Measurements from ENCODE around the gene VAMP5. TPM values are rescaled to one million over a fixed set of nuclear protein-coding genes. Genes with fewer than 3 reads are reported as not detected.
A peak's percentile ranks its signal among the peaks of the same experiment; 100 is the strongest.

Gene VAMP5
- total and polyA plus RNA-seq, 10 of the 15 experiments (the other 5 are each of a cell fraction or from before 2014, with no cell fraction given) = 3.8 to 52.7 (median 24.1) TPM

- WGBS (ENCODE audit: insufficient coverage, insufficient replicate concordance, low lambda C conversion rate, missing lambda C conversion rate) = 61% methylated on average over 9 of the region's 9 CpGs
- ATAC-seq (peak; percentile 91), DNase-seq (ENCODE audit: low read depth, low spot score) (peak; percentile 56), FAIRE-seq (peak; percentile 99)
- Histone ChIP-seq H3K4me1 (ENCODE audit: control insufficient read depth, insufficient read depth, low read length) (no peaks in the 10 kb centered on the region), H2AFZ (ENCODE audit: control insufficient read depth, low read depth, low read length) (no peak overlapping the region), H3K4me2 (ENCODE audit: control insufficient read depth, insufficient read depth) (no peak overlapping the region), H4K20me1 (ENCODE audit: control insufficient read depth, insufficient read depth) (no peaks in the 10 kb centered on the region), H3K79me2 (ENCODE audit: control insufficient read depth, insufficient read depth, low read length) (no peaks in the 10 kb centered on the region), H3K9me3 (replicated peaks; ENCODE audit: control insufficient read depth, insufficient read depth, low read length) (no peaks in the 10 kb centered on the region), H3K36me3 (ENCODE audit: control insufficient read depth in 2 of 2, insufficient read depth in 2 of 2, low read length in 1 of 2) (peaks cover 8 to 20% of the 10 kb centered on the region in 2 experiments), H3K27ac (ENCODE audit: control insufficient read depth, insufficient read depth) (no peak overlapping the region), H3K27me3 (replicated peaks in 1 of 2; ENCODE audit: control insufficient read depth in 2 of 2, insufficient read depth in 2 of 2, low read length in 1 of 2) (no peaks in the 10 kb centered on the region), H3K4me3 (no peak overlapping the region), H3K9ac (ENCODE audit: control insufficient read depth, insufficient read depth, low read length) (no peak overlapping the region)
- ChIA-PET POLR2A (interaction anchor here (0.9 to 2.6 kb wide), 6 partner anchors 10 to 162 kb away, joined by 3 to 17 read pairs (median 5); no protein-coding TSS in a partner anchor), RAD21 (ENCODE audit: unreplicated experiment) (interaction anchor here (0.5 to 7.7 kb wide), 25 partner anchors 9 to 286 kb away, joined by 3 to 179 read pairs (median 3); partner anchors contain the start of genes ELMOD3, GGCX, MAT2A and RETSAT), CTCF (interaction anchor here (0.7 to 10.4 kb wide), 32 partner anchors 9 to 261 kb away, joined by 3 to 336 read pairs (median 5); partner anchors contain the start of genes GGCX, MAT2A, RNF181 and SH2D6), SMC1A (ENCODE audit: uncharacterized antibody, unreplicated experiment) (interaction anchor here (0.6 to 6.3 kb wide), 21 partner anchors 8 to 283 kb away, joined by 3 to 201 read pairs (median 4); partner anchors contain the start of genes GGCX, MAT2A, RETSAT and RNF181)
- intact Hi-C loops (cut with micrococcal nuclease; ENCODE audit: unreplicated experiment) (loop anchor here (1.0 to 5.0 kb wide), 4 partner anchors 132 to 250 kb away; partner anchors contain the start of gene TGOLN2), in situ Hi-C loops (cut with MboI) (no loop called here)
- no TSS peak for BruUV-seq (replicated peaks)
- TF ChIP-seq POU2F2 (IDR thresholded peaks at IDR 0.05; ENCODE audit: borderline replicate concordance, low read depth, low read length) = 0 out of 3 replicates have a peak, but pooled peaks have one; percentile 40
- TF ChIP-seq IRF3 (IDR thresholded peaks at IDR 0.05) = no peak
- 0 out of 2 replicates have a peak, but pooled peaks have one; percentile 56 for TF ChIP-seq FOXM1 (IDR thresholded peaks at IDR 0.05; ENCODE audit: low read depth, low read length)
- TF ChIP-seq RAD21 (IDR thresholded peaks at IDR 0.05; ENCODE audit: insufficient read depth, low read depth, low read length) = peak; percentile 95
- TF ChIP-seq HDGF (IDR thresholded peaks at IDR 0.05) = peak; percentile 40; the same call in 1 of the 2 replicates
- TF ChIP-seq STAT3 (IDR thresholded peaks at IDR 0.05; ENCODE audit: low read depth, low read length) = no peak
- no peak for TF ChIP-seq NFXL1 (IDR thresholded peaks at IDR 0.05; ENCODE audit: borderline replicate concordance)
- TF ChIP-seq RUNX3 (IDR thresholded peaks at IDR 0.05; ENCODE audit: low read length) = peak; percentile 38; the same call in 1 of the 2 replicates
- TF ChIP-seq YY1 (IDR thresholded peaks at IDR 0.05; ENCODE audit: low read depth, low read length) = peak; percentile 69
- TF ChIP-seq SMC3 (IDR thresholded peaks at IDR 0.05; ENCODE audit: borderline replicate concordance, low read length) = peak; percentile 96
- TF ChIP-seq, protein P1, sequence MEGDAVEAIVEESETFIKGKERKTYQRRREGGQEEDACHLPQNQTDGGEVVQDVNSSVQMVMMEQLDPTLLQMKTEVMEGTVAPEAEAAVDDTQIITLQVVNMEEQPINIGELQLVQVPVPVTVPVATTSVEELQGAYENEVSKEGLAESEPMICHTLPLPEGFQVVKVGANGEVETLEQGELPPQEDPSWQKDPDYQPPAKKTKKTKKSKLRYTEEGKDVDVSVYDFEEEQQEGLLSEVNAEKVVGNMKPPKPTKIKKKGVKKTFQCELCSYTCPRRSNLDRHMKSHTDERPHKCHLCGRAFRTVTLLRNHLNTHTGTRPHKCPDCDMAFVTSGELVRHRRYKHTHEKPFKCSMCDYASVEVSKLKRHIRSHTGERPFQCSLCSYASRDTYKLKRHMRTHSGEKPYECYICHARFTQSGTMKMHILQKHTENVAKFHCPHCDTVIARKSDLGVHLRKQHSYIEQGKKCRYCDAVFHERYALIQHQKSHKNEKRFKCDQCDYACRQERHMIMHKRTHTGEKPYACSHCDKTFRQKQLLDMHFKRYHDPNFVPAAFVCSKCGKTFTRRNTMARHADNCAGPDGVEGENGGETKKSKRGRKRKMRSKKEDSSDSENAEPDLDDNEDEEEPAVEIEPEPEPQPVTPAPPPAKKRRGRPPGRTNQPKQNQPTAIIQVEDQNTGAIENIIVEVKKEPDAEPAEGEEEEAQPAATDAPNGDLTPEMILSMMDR (IDR thresholded peaks at IDR 0.05 in 2 of 3, conservative IDR thresholded peaks at IDR 0.05 in 1 of 3; ENCODE audit: control insufficient read depth in 2 of 3, extremely low read depth in 1 of 3, insufficient read depth in 1 of 3, low read depth in 3 of 3, low read length in 3 of 3) = peak; percentile 84 to 93 (median 92)
- TF ChIP-seq NR2C1 (IDR thresholded peaks at IDR 0.05) = no peak
- TF ChIP-seq KLF5 (IDR thresholded peaks at IDR 0.05; ENCODE audit: partially characterized antibody) = no peak
- TF ChIP-seq PAX5 (IDR thresholded peaks at IDR 0.05; ENCODE audit: borderline replicate concordance, low read depth, low read length) = 0 out of 2 replicates have a peak, but pooled peaks have one; percentile 42
- no peak for TF ChIP-seq MEF2A (IDR thresholded peaks at IDR 0.05; ENCODE audit: insufficient read depth, low read depth, low read length)
- TF ChIP-seq SMARCA5 (IDR thresholded peaks at IDR 0.05) = 0 out of 2 replicates have a peak, but pooled peaks have one; percentile 38
- no peak for TF ChIP-seq PBX3 (IDR thresholded peaks at IDR 0.05; ENCODE audit: insufficient replicate concordance, low read depth, low read length)
- TF ChIP-seq FOXK2 (IDR thresholded peaks at IDR 0.05) = no peak
Observed at GRCh38 chr2:85551698-85552678, 32.2 kb upstream of the VAMP5 start.

Data from GM12878 (cell line).